Measurements from ENCODE around the gene MEG3.

Gene MEG3

GRCh38 chr14:100865682-100866591 is 40.0 kb downstream of the MEG3 start:
- DNase-seq, result no peak

DNA sequence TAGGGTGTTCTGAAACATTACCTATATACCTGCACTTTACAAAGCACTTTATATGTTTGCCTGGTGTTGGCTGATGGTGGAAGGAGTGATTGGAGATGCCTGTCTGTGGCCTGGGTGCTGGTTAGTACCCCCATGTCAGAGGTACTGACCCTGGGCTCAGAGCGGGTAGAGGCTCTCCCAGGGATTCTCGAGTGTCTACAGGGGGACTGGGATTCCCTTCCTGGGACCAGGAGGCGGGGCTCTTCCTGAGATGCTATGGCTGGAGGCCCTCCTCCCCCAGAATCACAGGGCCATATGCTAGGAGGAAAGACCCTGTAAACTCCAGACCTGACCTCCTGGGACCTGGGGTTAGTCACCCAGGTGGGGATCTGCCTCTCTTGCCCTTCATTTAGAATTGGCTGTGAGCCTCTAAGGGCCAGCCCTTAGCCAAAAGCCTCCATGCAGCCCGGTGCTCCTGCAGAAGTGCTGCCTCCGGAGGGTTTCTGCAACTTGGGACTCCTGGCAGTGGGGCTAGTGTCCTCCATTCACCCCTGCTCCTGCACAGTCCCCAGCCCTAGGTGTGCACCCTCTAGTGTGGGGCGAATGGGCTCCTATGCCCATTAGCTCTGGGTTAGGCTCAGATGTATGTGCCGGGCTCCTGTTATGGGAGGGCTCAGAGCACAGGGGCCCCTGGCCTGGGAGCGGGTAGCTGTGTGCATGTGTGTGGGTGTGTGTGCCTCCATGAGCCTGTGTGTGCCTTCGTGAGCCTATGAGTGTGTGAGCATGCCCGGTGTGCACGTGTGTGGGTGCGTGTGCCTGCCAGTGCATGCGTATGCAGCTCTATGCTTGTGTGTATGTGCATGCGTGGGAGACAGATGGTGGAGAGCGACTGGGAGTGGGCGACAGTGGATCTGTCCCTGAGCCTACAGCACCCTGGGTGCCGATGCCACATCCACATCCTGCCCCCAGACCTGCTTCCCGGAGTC is 41.0 kb downstream of the MEG3 start:
- no peak for DNase-seq

DNA sequence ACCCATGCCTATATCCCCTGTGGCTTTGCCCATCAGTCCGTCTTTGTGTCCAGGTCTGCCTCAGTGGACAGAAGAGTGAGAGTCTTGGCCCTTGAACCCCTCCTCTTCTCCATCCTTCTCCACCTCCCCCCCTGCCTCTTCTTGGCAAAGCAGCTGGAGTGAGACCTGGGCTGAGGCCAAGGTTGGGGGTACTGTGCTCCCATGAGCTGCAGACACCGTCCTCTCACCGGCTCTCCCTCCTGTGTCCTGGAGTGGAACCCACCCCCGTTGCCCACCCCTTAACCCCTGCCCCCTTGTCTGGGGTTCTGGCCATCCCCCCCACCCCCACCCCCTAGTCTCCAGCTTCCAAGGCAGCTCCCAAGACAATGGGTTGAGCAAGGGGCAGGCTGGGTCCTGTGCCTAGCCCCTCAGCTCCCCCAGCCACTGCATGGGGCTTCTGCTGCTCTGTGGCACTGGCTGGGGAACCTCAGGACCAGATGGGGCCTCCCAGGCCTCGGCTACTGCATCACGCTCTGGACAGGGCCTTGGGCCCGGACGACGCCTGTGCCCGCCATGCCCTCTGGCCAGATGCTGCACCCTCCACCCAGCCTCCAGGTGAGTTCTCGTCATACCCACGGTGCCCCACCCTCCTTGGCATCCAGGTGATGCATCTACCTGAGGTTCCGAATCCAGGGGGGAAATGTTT is 41.9 kb downstream of the MEG3 start:
- DNase-seq, result no peak

GRCh38 chr14:100868621-100869370 is 42.9 kb downstream of the MEG3 start:
- DNase-seq, result no peak

DNA sequence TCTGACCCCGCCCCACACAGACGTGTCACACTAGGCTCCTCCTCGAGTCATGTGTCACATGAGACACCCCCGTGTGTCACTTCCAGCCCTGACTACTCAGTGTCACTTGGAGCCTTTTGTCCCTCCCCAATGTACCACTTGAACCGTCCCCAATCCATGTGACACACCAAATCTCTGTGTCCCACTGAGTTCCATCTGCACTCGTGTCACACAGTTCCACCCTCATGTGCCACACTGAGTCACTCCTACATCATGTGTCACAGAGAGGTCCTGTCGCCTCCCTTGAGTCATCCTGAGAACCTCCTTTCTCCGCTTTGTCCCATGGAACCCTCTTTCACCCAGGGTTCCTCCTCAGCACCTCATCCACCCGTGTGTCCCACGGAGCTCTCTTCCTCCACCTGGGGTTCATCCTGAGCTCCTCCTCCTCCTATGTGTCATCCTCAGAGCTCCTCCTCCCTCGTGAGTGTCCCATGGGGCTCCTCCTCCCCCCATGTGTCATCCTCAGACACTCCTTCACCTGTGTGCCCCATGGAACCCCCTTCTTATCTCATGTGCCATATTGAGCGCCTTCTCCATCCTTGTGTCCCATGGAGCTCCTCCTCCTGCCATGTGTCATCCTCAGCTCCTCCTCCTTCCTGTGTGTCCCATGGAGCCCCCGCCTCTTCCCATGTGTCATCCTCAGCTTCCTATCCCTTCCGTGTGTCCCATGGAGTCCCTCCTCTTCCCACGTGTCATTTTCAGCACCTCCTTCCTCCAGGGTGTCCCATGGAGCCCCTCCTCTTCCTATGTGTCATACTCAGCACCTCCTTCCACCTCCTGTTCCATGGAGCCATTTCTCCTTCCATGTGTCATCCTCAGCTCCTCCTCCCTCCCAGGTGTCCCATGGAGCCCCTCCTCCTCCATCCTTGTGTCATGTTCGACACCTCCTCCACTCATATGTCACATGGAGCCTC is 45.6 kb downstream of the MEG3 start:
- DNase-seq, result no peak

DNA sequence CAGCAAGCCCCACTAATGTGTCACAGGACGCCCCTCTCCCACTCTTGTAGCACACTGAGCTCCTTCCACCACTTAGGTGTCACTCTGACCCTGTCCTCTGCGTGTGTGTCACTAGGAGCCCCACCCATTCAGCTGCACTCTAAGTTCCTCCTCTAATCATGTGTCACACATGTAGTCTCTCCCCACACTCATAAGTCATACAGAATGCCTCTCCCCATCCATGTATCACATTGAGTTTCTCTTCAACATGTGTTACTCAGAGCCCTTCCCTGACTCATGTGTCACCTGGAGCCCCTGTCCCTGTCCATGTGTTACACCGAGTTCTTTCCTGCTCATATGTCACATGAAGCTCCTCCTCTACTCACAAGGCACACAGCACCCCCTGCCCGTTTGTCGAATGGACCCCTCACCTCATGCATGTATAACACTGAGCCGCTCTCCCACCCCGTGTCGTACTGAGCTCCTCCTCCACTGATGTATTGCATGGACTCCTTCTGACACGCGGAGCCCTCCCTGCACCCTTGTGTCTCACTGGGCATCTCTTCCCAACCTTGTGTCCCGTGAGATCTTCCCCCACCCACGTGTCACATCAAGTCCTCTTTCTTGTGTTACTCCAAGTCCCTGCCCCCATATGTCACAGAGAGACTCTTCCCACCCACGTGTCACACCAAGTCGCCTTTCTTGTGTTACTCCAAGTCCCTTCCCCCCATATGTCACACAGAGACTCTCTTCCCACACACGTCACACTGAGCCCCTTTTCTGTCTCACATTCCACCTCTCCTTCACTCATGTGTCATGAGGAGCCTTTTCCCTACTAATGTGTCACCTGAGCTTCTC is 46.6 kb downstream of the MEG3 start:
- DNase-seq, result no peak

- no peak for DNase-seq
Observed at GRCh38 chr14:100873096-100873482, 47.2 kb downstream of the MEG3 start.

GRCh38 chr14:100874051-100874410 is 48.1 kb downstream of the MEG3 start:
- no peak for DNase-seq

DNA sequence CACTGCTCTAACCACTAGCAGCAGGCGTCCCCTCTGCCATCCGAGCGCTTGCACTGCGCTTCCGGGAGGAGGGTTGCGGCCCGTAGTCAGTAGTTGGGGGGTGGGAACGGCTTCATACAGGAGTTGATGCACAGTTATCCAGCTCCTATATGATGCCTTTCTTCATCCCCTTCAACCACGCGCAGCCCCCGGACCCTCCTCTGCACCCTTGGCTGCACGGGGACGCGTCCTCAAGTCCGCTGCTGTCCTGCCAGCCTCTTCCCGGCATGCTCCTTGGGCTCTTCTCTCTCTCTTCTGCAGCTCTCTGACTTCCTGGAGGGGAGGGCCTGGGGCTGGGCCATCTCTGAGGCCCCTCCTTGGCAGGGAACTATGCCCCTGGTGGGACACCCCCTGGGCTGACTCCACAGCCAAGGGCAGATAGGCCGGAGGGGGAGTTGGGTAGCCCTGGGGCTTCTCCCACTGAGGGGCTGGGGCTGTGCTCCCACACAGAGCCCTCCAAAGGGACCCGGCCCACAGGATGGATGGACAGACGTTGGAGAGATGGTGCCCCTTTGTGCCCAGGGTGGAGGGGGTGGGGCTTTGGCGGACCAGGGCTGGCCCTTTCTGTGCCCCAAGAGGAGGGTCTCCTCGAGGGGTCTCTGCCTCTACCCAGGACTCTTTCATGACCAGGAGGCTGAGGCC is 48.6 kb downstream of the MEG3 start:
- DNase-seq, result no peak

DNA sequence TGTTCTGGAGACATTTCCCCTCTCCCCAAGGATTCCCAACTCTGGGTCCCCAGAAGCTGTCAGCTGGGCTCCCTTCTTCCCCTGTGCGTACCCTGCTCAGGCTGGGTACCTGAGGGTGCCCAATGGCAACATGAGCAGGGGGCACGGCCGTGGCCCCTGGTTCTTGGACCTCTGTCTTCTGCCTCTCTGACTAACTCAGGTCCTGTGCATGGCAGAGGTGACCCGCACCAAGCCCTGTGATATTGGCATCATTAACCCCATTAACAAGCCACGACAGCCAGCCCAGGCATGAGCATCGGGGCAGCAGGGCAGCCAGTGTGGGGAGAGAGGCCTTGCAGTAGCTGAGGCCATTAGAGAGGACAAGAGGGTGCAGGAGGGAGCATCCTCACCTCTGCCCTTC is 49.2 kb downstream of the MEG3 start:
- no peak for DNase-seq

- no peak for DNase-seq
Observed at GRCh38 chr14:100875861-100876590, 50.1 kb downstream of the MEG3 start.

- DNase-seq, result no peak
Observed at GRCh38 chr14:100878271-100879146, 52.6 kb downstream of the MEG3 start.

DNA sequence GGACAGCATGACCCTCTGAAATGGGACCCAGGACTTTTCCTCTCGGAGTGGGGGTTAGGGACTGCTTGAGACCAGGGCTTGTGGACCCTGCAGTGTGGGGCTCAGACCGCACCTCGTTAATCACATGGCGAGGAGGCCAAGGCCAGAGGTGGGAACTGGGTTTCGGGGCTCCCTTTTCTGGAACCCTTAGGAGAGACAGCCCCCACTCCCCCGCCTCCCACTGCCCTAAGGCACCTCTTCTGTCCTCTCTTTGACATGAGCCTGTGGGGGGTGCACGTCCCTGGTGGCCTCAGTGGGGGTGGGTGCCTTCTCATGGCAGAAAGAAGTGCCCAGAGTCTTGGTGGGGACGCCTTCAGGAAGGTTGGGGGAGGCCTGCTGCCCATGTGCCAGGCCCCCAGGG is 53.3 kb downstream of the MEG3 start:
- no peak for DNase-seq

DNA sequence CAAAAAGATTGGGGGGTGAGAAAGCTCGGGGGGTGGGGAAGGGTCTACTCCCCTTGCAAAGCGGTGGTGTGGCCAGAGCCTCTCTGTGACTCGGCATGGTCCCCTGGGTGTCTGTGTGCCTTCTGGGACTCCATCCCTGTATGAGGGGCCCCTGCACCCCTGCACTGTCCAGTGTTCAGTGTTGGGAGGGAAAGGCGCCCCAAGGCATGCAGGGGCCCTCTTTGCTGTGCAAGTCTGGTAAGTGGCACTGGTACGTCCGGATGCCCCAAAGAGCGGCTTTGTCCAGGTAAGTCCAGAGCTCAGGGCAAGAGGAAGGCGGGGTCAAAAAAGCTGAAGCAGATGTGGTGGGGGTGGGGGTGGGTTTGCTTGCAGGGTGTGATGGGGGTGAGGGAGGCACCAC is 53.9 kb downstream of the MEG3 start:
- no peak for DNase-seq

GRCh38 chr14:100880271-100881101 is 54.6 kb downstream of the MEG3 start:
- DNase-seq, result no peak

All from right kidney (tissue), 1 donor.